Tibial artery (tissue), 4 donors: ENCODE measurements around the gene SAMMSON.

ENCODE experiments used
- DNase-seq, 2 donors: peaks; one replicate each; pipeline ENCODE4 v3.0.0-alpha.2; 2019
- H3K27ac ChIP-seq, 2 donors: fragments of 200-600 bp; sonication (generic) in 1 of 2; 1 replicate in 1 of 2; 2 replicates in 1 of 2; pipeline ENCODE4 v1.5.1; 2018 to 2019; ENCODE audit warnings: mild to moderate bottlenecking in 1 of 2
- H3K27me3 ChIP-seq, 2 donors: fragments of 200-600 bp; sonication (generic) in 1 of 2; one replicate each; pipeline versions ENCODE4 v1.5.1 to v1.6.0; 2016 to 2019
- H3K36me3 ChIP-seq, 3 donors: fragments of 200-600 bp; sonication (generic) in 2 of 3; one replicate each; pipeline ENCODE4 v1.5.1; 2016 to 2019; ENCODE audit warnings: mild to moderate bottlenecking in 2 of 3
- H3K4me1 ChIP-seq, 4 donors: fragments of 200-600 bp; sonication (generic) in 2 of 4; 1 replicate in 3 of 4; 2 replicates in 1 of 4; pipeline ENCODE4 v1.5.1; 2016 to 2019
- H3K4me3 ChIP-seq, 2 donors: fragments of 200-600 bp; sonication (generic) in 1 of 2; 1 replicate in 1 of 2; 2 replicates in 1 of 2; pipeline ENCODE4 v1.5.1; 2018 to 2019; ENCODE audit warnings: mild to moderate bottlenecking in 2 of 2
- H3K9me3 ChIP-seq, 3 donors: fragments of 200-600 bp; sonication (generic) in 1 of 3; one replicate each; pipeline ENCODE4 v1.5.1; 2016 to 2019
- intact Hi-C: fragments of 100-400 bp; cut with DNase I; formaldehyde crosslinking; loops from one replicate; pipeline ENCODE4 v1.15.0; 2023; ENCODE audit warnings: low total_unique reads
- TF ChIP-seq, protein P1 (sequence below), 2 experiments: fragments of 200-600 bp in 1 of 2; fragments of 450-650 bp in 1 of 2; IDR thresholded peaks; one replicate each; pipeline ENCODE4 v1.5.1; 2017 to 2019; ENCODE audit warnings: antibody characterized with exemption in 2 of 2, mild to moderate bottlenecking in 1 of 2, moderate library complexity in 1 of 2

SAMMSON gene

DNA sequence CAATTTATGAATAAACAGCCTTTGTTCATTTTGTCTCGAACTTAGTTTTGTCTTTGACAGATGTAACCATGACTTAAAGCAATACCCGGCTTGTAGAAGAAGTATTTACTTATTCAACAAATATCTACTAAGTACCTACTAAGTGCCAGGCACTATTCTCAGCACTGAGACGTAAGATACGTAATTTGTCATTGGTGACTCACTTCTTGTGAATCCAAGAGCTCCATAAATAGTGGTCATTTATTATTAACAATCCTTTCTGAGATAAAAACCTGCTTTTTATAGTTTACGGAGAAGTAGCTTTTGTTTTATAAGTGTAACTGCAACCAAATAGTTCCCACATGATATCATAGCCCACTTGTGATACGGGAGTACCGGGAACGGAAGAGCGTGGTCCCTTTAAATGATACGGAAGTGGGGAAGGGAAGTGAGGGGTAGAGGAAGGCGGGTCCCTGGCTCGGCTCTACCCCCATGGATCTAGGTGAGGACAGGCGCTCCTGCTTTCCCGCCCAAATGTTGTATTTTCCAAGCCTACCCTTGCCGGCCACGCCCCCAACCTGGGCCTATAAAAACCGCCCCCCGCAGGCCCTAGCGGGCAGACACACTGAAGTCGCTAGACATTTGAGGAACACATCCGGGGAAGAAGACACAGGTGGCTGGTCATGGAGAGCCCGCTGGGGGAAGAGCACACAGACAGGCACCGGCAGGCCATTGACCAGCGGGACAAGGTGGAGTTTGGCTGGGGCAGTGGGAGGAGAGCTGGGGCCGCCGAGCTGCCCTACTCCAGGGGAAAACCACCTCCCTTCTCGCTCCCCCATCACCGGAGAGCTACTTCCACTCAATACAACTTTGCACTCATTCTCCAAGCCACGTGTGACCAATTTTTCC lies at the start of gene SAMMSON:
TSS of gene SAMMSON (plus strand) at position 594 of the 888 bp plus-strand sequence.
- Histone ChIP-seq H3K9me3 (no peaks in the 10 kb centered on the region), H3K4me3 (peak within 1 kb of the TSS; percentile 25 to 38), H3K27me3 (no peaks in the 10 kb centered on the region), H3K4me1 (peaks cover 0 to 24% (median 13%) of the 10 kb centered on the region in 4 donors), H3K36me3 (no peaks in the 10 kb centered on the region), H3K27ac (peak within 1 kb of the TSS; percentile 69 to 80)
- TF ChIP-seq, protein P1, sequence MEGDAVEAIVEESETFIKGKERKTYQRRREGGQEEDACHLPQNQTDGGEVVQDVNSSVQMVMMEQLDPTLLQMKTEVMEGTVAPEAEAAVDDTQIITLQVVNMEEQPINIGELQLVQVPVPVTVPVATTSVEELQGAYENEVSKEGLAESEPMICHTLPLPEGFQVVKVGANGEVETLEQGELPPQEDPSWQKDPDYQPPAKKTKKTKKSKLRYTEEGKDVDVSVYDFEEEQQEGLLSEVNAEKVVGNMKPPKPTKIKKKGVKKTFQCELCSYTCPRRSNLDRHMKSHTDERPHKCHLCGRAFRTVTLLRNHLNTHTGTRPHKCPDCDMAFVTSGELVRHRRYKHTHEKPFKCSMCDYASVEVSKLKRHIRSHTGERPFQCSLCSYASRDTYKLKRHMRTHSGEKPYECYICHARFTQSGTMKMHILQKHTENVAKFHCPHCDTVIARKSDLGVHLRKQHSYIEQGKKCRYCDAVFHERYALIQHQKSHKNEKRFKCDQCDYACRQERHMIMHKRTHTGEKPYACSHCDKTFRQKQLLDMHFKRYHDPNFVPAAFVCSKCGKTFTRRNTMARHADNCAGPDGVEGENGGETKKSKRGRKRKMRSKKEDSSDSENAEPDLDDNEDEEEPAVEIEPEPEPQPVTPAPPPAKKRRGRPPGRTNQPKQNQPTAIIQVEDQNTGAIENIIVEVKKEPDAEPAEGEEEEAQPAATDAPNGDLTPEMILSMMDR (IDR thresholded peaks at IDR 0.05), result no peak
- intact Hi-C loops, result no loop called here
- no peak for DNase-seq

DNA sequence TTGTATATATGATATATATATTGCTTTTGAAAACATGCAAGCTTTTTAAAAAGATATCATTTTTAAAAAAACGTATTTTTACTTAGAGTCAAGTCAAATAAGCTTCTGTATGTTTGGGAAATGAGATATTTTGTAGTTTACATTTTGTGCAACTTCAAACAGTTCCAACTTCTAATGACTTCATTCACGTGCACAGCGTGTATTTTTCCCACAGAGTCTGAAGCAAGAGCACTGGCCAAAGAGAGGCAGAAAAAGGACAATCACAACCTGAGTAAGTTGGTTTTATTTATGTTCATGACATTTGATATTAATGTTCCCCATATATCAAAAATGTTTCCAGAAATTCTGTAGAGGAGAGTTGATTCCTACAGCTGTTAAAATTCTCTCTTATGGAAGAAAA lies 47.9 kb upstream of the SAMMSON start:
- no peak overlapping the region for H3K27ac ChIP-seq
- H3K4me1 ChIP-seq, result no peaks in the 10 kb centered on the region
- H3K4me3 ChIP-seq, result no peak overlapping the region
- intact Hi-C loops, result no loop called here
- no peaks in the 10 kb centered on the region for H3K27me3 ChIP-seq
- no peaks in the 10 kb centered on the region for H3K9me3 ChIP-seq
- TF ChIP-seq, protein P1 (IDR thresholded peaks at IDR 0.05), result no peak
- H3K36me3 ChIP-seq, result peaks cover 0 to 18% (median 7%) of the 10 kb centered on the region in 3 donors
- DNase-seq, result no peak

DNA sequence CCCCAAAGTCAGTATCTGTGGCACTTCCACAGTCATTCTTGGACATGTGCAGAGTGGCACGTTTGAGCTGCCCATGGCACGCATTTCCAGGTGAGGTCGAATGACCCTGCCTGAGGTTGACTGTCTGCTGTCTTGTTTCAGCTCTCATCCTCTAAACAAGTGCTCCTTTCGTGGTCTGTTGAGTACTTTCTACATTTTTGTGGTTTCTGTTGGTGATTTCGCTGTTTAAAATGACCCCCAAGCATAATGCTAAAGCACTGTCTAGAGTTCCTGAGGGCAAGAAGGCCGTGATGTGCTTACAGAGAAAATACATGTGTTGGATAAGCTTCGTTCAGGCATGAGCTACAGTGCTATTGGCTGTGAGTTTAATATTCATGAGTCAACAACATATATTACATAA lies 40.0 kb upstream of the SAMMSON start:
- Histone ChIP-seq H3K4me1 (no peaks in the 10 kb centered on the region), H3K27ac (no peak overlapping the region), H3K4me3 (no peak overlapping the region), H3K9me3 (no peaks in the 10 kb centered on the region), H3K36me3 (peaks cover 22 to 24% (median 22%) of the 10 kb centered on the region in 3 donors), H3K27me3 (no peaks in the 10 kb centered on the region)
- intact Hi-C loops, result no loop called here
- no peak for DNase-seq
- TF ChIP-seq, protein P1 (IDR thresholded peaks at IDR 0.05), result no peak

DNA sequence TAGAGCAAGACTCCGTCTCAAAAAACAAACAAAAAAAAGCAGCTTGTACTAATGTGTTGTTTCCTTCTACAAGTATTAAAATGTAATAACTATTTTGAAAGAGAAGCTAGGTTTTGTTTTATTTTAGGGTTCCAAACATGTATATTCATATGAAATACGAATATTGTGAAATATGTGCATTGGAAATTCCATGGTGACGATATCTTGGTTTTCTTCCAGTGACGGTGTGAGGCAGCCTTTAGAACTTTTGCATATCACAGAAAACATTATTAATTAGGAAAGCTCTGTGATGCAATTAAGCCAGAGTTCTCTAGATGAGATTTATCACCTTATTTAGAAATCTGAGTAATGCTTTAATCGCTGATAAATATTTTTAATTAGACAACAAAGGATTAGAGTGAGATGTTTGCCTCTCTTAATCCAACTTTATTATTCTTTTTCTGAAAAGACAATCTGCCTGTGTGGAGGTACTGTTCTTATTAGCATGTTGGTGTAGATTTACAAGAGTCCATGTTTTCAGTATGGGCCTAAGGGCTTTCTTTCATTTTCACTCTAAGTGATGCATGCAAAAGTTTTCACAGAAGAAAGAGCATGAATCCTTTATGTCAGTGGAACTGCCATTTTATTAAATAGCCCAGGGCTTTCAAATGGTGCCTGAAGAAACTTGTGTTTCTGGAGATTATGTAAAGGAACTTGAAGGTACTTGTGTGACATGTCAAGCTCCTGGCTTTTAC lies 37.7 kb upstream of the SAMMSON start:
- DNase-seq, result no peak
- Histone ChIP-seq H3K36me3 (peaks cover 31 to 34% (median 32%) of the 10 kb centered on the region in 3 donors), H3K4me1 (no peaks in the 10 kb centered on the region), H3K27me3 (no peaks in the 10 kb centered on the region), H3K9me3 (no peaks in the 10 kb centered on the region), H3K4me3 (no peak overlapping the region), H3K27ac (no peak overlapping the region)
- intact Hi-C loops, result no loop called here
- TF ChIP-seq, protein P1 (IDR thresholded peaks at IDR 0.05), result no peak

DNA sequence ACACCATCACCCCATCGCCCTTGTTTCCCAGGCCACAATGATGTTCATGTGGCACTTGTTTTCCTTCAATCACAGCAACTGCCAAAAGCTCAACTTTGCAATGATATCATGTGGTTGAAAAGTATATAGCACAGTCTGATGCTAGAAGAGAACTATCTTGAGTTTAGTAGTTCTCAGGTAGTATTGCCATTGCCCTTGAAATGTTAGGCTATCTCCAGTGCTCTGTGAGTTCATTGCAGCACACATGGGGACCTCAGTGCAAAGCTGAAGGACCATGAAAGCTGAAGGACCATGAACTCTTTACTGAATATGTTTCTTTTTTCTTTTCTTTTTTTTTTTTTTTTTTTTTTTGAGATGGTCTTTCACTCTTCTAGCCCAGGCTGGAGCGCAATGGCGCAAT lies 35.9 kb upstream of the SAMMSON start:
- H3K27ac ChIP-seq, result no peak overlapping the region
- no peaks in the 10 kb centered on the region for H3K4me1 ChIP-seq
- intact Hi-C loops, result no loop called here
- H3K27me3 ChIP-seq, result no peaks in the 10 kb centered on the region
- TF ChIP-seq, protein P1 (IDR thresholded peaks at IDR 0.05), result no peak
- no peak for DNase-seq
- H3K9me3 ChIP-seq, result no peaks in the 10 kb centered on the region
- no peak overlapping the region for H3K4me3 ChIP-seq
- peaks cover 31 to 34% (median 32%) of the 10 kb centered on the region in 3 donors for H3K36me3 ChIP-seq
